ENCODE data around the gene RGS3. TPM values are rescaled to one million over a fixed set of nuclear protein-coding genes. Genes with fewer than 3 reads are reported as not detected.

Gene RGS3
- total RNA-seq, 1 donor from 2014 or later: 66.2 TPM

DNA sequence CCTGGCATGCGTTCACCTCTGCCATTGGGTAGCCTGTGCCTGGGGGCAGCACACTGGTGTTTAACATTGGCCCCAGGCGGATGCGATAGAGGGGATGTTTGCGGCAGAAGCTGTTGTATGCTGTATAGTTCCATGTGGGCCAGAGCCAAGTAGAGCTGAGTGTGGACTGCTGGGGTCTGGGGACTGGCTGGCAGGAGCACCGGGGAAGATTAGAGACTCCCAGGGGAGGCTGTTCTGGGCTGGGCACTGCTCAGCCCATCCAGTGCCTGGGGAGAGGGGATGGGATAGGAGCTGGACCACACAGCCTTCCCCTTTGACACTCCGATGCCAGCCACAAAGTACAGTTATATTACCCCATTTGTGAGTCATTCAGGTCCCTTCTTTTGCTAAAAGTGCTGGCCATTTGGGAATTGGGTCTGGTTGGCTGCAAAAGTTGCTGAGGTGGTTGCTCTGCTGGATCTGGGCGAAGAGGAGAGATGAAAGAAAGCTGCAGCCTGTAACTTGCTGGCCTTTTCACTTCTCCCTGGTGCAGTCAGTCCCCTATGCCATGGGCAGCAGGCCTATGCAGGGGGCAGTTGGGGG, 73.8 kb downstream of the RGS3 start:
- intact Hi-C loops (cut with DNase I): no loop called here
- Histone ChIP-seq H3K27ac (no peak overlapping the region), H3K36me3 (peaks cover 37% of the 10 kb centered on the region)

GRCh38 chr9:113538131-113538530, 74.6 kb downstream of the RGS3 start:
- Histone ChIP-seq H3K36me3 (peaks cover 37% of the 10 kb centered on the region), H3K27ac (no peak overlapping the region), H3K4me3 (no peak overlapping the region), H3K9me3 (no peaks in the 10 kb centered on the region), H3K4me1 (peaks cover 16% of the 10 kb centered on the region), H3K27me3 (ENCODE audit: low read depth) (no peaks in the 10 kb centered on the region)
- ATAC-seq: no peak
- TF ChIP-seq CTCF (IDR thresholded peaks at IDR 0.05): no peak
- intact Hi-C loops (cut with DNase I): no loop called here
- DNase-seq: no peak

More for the DNA sequence above, 73.8 kb downstream of the RGS3 start:
- Histone ChIP-seq H3K4me3 (no peak overlapping the region), H3K9me3 (no peaks in the 10 kb centered on the region), H3K4me1 (peaks cover 16% of the 10 kb centered on the region), H3K27me3 (ENCODE audit: low read depth) (no peaks in the 10 kb centered on the region)
- DNase-seq: no peak
- no peak for TF ChIP-seq CTCF (IDR thresholded peaks at IDR 0.05)
- no peak for ATAC-seq

DNA sequence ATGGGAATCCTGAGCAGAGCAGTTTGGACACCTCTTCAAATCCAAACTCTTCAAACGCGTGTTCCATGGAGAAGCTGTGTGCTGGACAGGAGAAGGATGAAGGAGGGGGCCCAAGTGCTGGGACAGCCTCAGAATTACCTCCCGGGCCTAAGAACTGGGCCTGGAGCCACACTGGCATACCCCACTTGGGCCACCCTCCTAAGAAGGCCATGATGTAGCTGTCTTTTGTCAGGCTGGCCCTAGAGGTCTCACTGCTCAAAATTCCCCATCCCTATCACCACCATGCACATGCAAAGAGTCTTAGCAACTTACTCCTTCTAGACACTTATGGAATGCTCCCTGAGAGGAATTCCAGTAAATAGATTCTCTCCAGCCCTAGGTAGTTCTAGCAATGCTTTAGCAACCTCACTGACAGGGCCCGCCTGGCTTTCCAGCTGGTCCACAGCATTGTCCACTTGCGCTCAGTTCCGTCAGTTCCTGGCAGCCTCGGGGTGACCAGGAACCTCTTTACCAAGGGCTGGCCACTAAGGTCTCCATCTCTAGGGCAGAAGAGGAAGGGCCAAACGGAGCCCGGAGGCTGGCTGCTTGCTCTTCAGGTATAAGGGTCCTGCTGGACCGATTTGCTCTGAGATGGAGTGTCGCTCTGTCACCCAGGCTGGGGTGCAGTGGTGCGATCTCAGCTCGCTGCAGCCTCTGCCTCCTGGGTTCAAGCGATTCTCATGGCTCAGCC, 75.3 kb downstream of the RGS3 start:
- ATAC-seq: no peak
- Histone ChIP-seq H3K27me3 (ENCODE audit: low read depth) (no peaks in the 10 kb centered on the region), H3K27ac (no peak overlapping the region), H3K36me3 (peaks cover 45% of the 10 kb centered on the region), H3K9me3 (no peaks in the 10 kb centered on the region), H3K4me1 (peaks cover 16% of the 10 kb centered on the region), H3K4me3 (no peak overlapping the region)
- intact Hi-C loops (cut with DNase I): no loop called here
- no peak for TF ChIP-seq CTCF (IDR thresholded peaks at IDR 0.05)
- no peak for DNase-seq

DNA sequence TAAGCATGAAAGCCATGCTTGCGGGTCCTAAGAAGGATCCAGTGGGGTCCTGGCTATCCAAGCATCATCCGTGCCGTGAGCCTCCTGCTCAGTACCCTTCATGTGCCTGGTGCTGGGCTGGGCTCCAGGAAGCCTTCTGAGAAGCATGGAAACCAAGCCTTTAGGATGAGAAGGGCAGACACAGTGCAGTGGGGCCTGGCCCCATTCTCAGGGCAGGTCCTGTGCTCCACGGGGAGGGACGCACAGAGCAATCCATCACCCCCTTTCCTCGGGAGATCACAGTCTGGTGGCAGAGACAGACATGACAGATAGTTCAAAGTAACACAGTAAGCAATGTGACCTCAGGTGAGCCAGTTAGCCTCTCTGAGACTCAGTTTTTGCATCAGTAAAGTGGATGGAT, 76.9 kb downstream of the RGS3 start:
- no peak overlapping the region for H3K4me3 ChIP-seq
- DNase-seq (no peak), ATAC-seq (no peak)
- H3K4me1 ChIP-seq: peaks cover 16% of the 10 kb centered on the region
- H3K9me3 ChIP-seq: no peaks in the 10 kb centered on the region
- H3K27me3 ChIP-seq (ENCODE audit: low read depth): no peaks in the 10 kb centered on the region
- TF ChIP-seq CTCF (IDR thresholded peaks at IDR 0.05): no peak
- intact Hi-C loops (cut with DNase I): no loop called here
- H3K27ac ChIP-seq: no peak overlapping the region
- H3K36me3 ChIP-seq: peaks cover 43% of the 10 kb centered on the region

GRCh38 chr9:113541019-113541900, 77.7 kb downstream of the RGS3 start:
- DNase-seq (no peak), ATAC-seq (peak; percentile 39 to 73)
- TF ChIP-seq CTCF (IDR thresholded peaks at IDR 0.05): no peak
- no peak overlapping the region for H3K4me3 ChIP-seq
- H3K36me3 ChIP-seq: peaks cover 43% of the 10 kb centered on the region
- no peaks in the 10 kb centered on the region for H3K9me3 ChIP-seq
- intact Hi-C loops (cut with DNase I): no loop called here
- H3K4me1 ChIP-seq: peaks cover 17% of the 10 kb centered on the region
- no peak overlapping the region for H3K27ac ChIP-seq
- H3K27me3 ChIP-seq (ENCODE audit: low read depth): no peaks in the 10 kb centered on the region

Data from lower lobe of right lung (tissue), 2 donors.